ENCODE measurements around the gene PRKCE. TPM values are rescaled to one million over a fixed set of nuclear protein-coding genes. Genes with fewer than 3 reads are reported as not detected.

PRKCE gene
- total and polyA plus RNA-seq, 2 experiments from 2014 or later, result 0.94 to 1.2 TPM

GRCh38 chr2:45984896-45985473, 333.5 kb downstream of the PRKCE start:
- H3K36me3 Mint-ChIP-seq (ENCODE audit: low read depth), result no peaks in the 10 kb centered on the region; the same call in 2 of the 3 replicates

More at GRCh38 chr2:45984896-45985473, 333.5 kb downstream of the PRKCE start:
- Mint-ChIP-seq H3K9me3 (no peaks in the 10 kb centered on the region), H3K27ac (no peak overlapping the region), H3K4me1 (peaks cover 15% of the 10 kb centered on the region; the same call in 2 of the 3 replicates), H3K4me3 (no peak overlapping the region), H3K27me3 (ENCODE audit: insufficient read depth, low read depth, poor library complexity) (peaks cover 2% of the 10 kb centered on the region)
- H3K4me3 ChIP-seq, result no peak overlapping the region
- no peaks in the 10 kb centered on the region for H4K20me1 ChIP-seq (replicated peaks; ENCODE audit: insufficient read depth)
- no peaks in the 10 kb centered on the region for H3K27me3 ChIP-seq (ENCODE audit: insufficient read depth)
- H3K27ac ChIP-seq (ENCODE audit: low read depth), result no peak overlapping the region
- no peaks in the 10 kb centered on the region for H3F3A ChIP-seq (replicated peaks; ENCODE audit: low read depth)
- H3K4me1 ChIP-seq (ENCODE audit: insufficient read depth), result no peaks in the 10 kb centered on the region
- TF ChIP-seq ZNF114 (CRISPR knock-in tag; IDR thresholded peaks at IDR 0.05), result no peak
- TF ChIP-seq REST (IDR thresholded peaks at IDR 0.05; ENCODE audit: unreplicated experiment), result no peak
- TF ChIP-seq CREB1 (CRISPR knock-in tag; IDR thresholded peaks at IDR 0.05; ENCODE audit: low read depth), result no peak
- no peak for TF ChIP-seq STAT1 (IDR thresholded peaks at IDR 0.05; ENCODE audit: unreplicated experiment)
- no peak for TF ChIP-seq EZH2 (IDR thresholded peaks at IDR 0.05; ENCODE audit: low read depth, unreplicated experiment)
- no peak for TF ChIP-seq NANOG (IDR thresholded peaks at IDR 0.05; ENCODE audit: borderline replicate concordance)
- no peak for TF ChIP-seq ETS1 (IDR thresholded peaks at IDR 0.05)
- TF ChIP-seq JUNB (IDR thresholded peaks at IDR 0.05; ENCODE audit: unreplicated experiment), result no peak
- TF ChIP-seq ZNF331 (CRISPR knock-in tag; IDR thresholded peaks at IDR 0.05; ENCODE audit: low read depth), result no peak
- TF ChIP-seq CTCF (conservative IDR thresholded peaks at IDR 0.05; ENCODE audit: low read depth in 2 of 2), result no peak
- no peak for TF ChIP-seq EZH2phosphoT487 (IDR thresholded peaks at IDR 0.05; ENCODE audit: unreplicated experiment)
- no peak for TF ChIP-seq ZNF462 (CRISPR knock-in tag; IDR thresholded peaks at IDR 0.05)
- no peak for TF ChIP-seq POLR2AphosphoS5 (IDR thresholded peaks at IDR 0.05; ENCODE audit: low read depth)
- H3K79me2 ChIP-seq (replicated peaks; ENCODE audit: insufficient read depth), result no peaks in the 10 kb centered on the region
- H2AFZ ChIP-seq, result no peak overlapping the region
- H3K36me3 ChIP-seq (ENCODE audit: insufficient read depth), result no peaks in the 10 kb centered on the region
- H3K9me2 ChIP-seq (ENCODE audit: insufficient read depth), result no peaks in the 10 kb centered on the region
- no peak overlapping the region for H3K4me2 ChIP-seq
- DNase-seq (ENCODE audit: low spot score) (no peak), ATAC-seq (no peak)
